BE2C (cell line): ENCODE measurements around the gene SIL1.

ENCODE experiments used
- DNase-seq: peaks from one replicate; pipeline ENCODE4 v3.0.0-alpha.2; 2020
- H3K27me3 ChIP-seq: fragments of 250-450 bp; sonication (Bioruptor Pico); 2 replicates; pipeline ENCODE4 v1.5.1; 2020; ENCODE audit warnings: mild to moderate bottlenecking
- H3K36me3 ChIP-seq: fragments of 250-450 bp; sonication (Bioruptor Pico); 2 replicates; pipeline ENCODE4 v1.5.1; 2020; ENCODE audit warnings: mild to moderate bottlenecking
- H3K4me1 ChIP-seq: fragments of 250-450 bp; sonication (Bioruptor Pico); 2 replicates; pipeline ENCODE4 v1.5.1; 2020
- H3K4me3 ChIP-seq: 2 replicates; pipeline ENCODE4 v1.5.1; 2011; ENCODE audit warnings: low read depth, low read length
- H3K9me3 ChIP-seq: fragments of 250-450 bp; sonication (Bioruptor Pico); 2 replicates; pipeline ENCODE4 v1.5.1; 2020
- CTCF ChIP-seq: IDR thresholded peaks from 2 replicates; pipeline ENCODE4 v1.5.1; 2012; ENCODE audit warnings: mild to moderate bottlenecking, low read depth, low read length

Gene SIL1

GRCh38 chr5:138910546-138911185 lies 287.5 kb downstream of the SIL1 start:
- Histone ChIP-seq H3K4me3 (no peak overlapping the region), H3K4me1 (no peaks in the 10 kb centered on the region), H3K27me3 (no peaks in the 10 kb centered on the region), H3K36me3 (no peaks in the 10 kb centered on the region), H3K9me3 (no peaks in the 10 kb centered on the region)
- DNase-seq: no peak
- TF ChIP-seq CTCF: no peak

- no peaks in the 10 kb centered on the region for H3K4me1 ChIP-seq
- no peak for DNase-seq
- peaks cover 2% of the 10 kb centered on the region; the same call in 1 of the 2 replicates for H3K36me3 ChIP-seq
- H3K27me3 ChIP-seq: no peaks in the 10 kb centered on the region
- H3K9me3 ChIP-seq: no peaks in the 10 kb centered on the region
- no peak for TF ChIP-seq CTCF
- H3K4me3 ChIP-seq: no peak overlapping the region
Measured at GRCh38 chr5:138909734-138910133, 288.4 kb downstream of the SIL1 start.

- Histone ChIP-seq H3K9me3 (no peaks in the 10 kb centered on the region), H3K4me1 (peaks cover 4% of the 10 kb centered on the region), H3K36me3 (peaks cover 2% of the 10 kb centered on the region; the same call in 1 of the 2 replicates), H3K27me3 (no peaks in the 10 kb centered on the region), H3K4me3 (no peak overlapping the region)
- no peak for DNase-seq
- TF ChIP-seq CTCF: no peak
Measured at GRCh38 chr5:138905541-138905940, 292.6 kb downstream of the SIL1 start.

GRCh38 chr5:138903130-138903775 lies 294.9 kb downstream of the SIL1 start:
- Histone ChIP-seq H3K9me3 (no peaks in the 10 kb centered on the region), H3K27me3 (no peaks in the 10 kb centered on the region), H3K4me1 (peaks cover 10% of the 10 kb centered on the region), H3K36me3 (peaks cover 2% of the 10 kb centered on the region; the same call in 1 of the 2 replicates), H3K4me3 (no peak overlapping the region)
- DNase-seq: no peak
- no peak for TF ChIP-seq CTCF

- DNase-seq: no peak
- no peak overlapping the region for H3K4me3 ChIP-seq
- H3K9me3 ChIP-seq: no peaks in the 10 kb centered on the region
- H3K27me3 ChIP-seq: no peaks in the 10 kb centered on the region
- no peak for TF ChIP-seq CTCF
- H3K36me3 ChIP-seq: peaks cover 2% of the 10 kb centered on the region; the same call in 1 of the 2 replicates
- peaks cover 10% of the 10 kb centered on the region for H3K4me1 ChIP-seq
Measured at GRCh38 chr5:138901716-138902115, 296.5 kb downstream of the SIL1 start.
